DOHH2 (cell line): ENCODE data around the gene CEACAM19.
"Not testable (repeated sequence)": the region's sequence is repeated elsewhere in the genome, so short reads cannot be mapped to it uniquely, and the experiment has no call there.

Experiments
- H3F3A ChIP-seq: fragments of 200-600 bp; sonication (generic), shearing (Covaris generic); 2 replicates; pipeline ENCODE4 v1.6.0; 2016; ENCODE audit warnings: antibody characterized with exemption, mild to moderate bottlenecking; ENCODE audit not compliant: control insufficient read depth, insufficient read depth
- H3K27ac ChIP-seq: fragments of 200-600 bp; sonication (generic); 2 replicates; pipeline ENCODE4 v1.5.1; 2014; ENCODE audit warnings: low read depth, mild to moderate bottlenecking, low read length, moderate library complexity
- H3K27me3 ChIP-seq: fragments of 200-600 bp; sonication (generic); 2 replicates; pipeline ENCODE4 v1.6.1; 2014; ENCODE audit warnings: mild to moderate bottlenecking, low read length, mixed read lengths; ENCODE audit not compliant: control insufficient read depth
- H3K36me3 ChIP-seq: fragments of 200-600 bp; sonication (generic); 2 replicates; pipeline ENCODE4 v1.6.1; 2014; ENCODE audit warnings: mild to moderate bottlenecking, low read length, moderate library complexity, mixed read lengths; ENCODE audit not compliant: control insufficient read depth
- H3K4me1 ChIP-seq: fragments of 200-600 bp; sonication (generic); 2 replicates; pipeline ENCODE4 v1.6.1; 2014; ENCODE audit warnings: mild to moderate bottlenecking, low read length, mixed read lengths; ENCODE audit not compliant: control insufficient read depth
- H3K4me2 ChIP-seq: fragments of 200-600 bp; sonication (generic); 2 replicates; pipeline ENCODE4 v1.6.0; 2014; ENCODE audit warnings: mild to moderate bottlenecking, low read length, moderate library complexity
- H3K4me3 ChIP-seq: fragments of 200-600 bp; sonication (generic); 2 replicates; pipeline ENCODE4 v1.5.1; 2014; ENCODE audit warnings: mild to moderate bottlenecking, low read length, mixed read lengths
- H3K79me2 ChIP-seq: fragments of 200-600 bp; sonication (generic); 2 replicates; pipeline ENCODE4 v1.6.1; 2014; ENCODE audit warnings: mild to moderate bottlenecking, low read length, mixed read lengths; ENCODE audit not compliant: control insufficient read depth
- H3K9me2 ChIP-seq: fragments of 200-600 bp; sonication (generic); replicated peaks from 2 replicates; pipeline ENCODE4 v1.6.1; 2014; ENCODE audit warnings: mild to moderate bottlenecking, low read length, mixed read lengths; ENCODE audit not compliant: control insufficient read depth
- H3K9me3 ChIP-seq: fragments of 200-600 bp; sonication (generic); 2 replicates; pipeline ENCODE4 v1.6.1; 2014; ENCODE audit warnings: antibody characterized with exemption, low read length, mixed read lengths; ENCODE audit not compliant: control insufficient read depth, insufficient read depth
- H4K20me1 ChIP-seq: fragments of 200-600 bp; sonication (generic); 2 replicates; pipeline ENCODE4 v1.6.0; 2014; ENCODE audit warnings: low read depth, mild to moderate bottlenecking, antibody characterized with exemption, low read length, moderate library complexity; ENCODE audit not compliant: control insufficient read depth, insufficient read depth
- CTCF ChIP-seq: fragments of 200-600 bp; sonication (generic); IDR thresholded peaks from one replicate; pipeline ENCODE4 v1.5.1; 2014; ENCODE audit warnings: antibody characterized with exemption, mild to moderate bottlenecking, low read depth, low read length; ENCODE audit not compliant: poor library complexity, severe bottlenecking
- EZH2phosphoT487 ChIP-seq: fragments of 200-600 bp; sonication (generic); IDR thresholded peaks from 2 replicates; pipeline ENCODE4 v1.6.1; 2017; ENCODE audit warnings: borderline replicate concordance, mild to moderate bottlenecking, antibody characterized with exemption, low read length, moderate library complexity, mixed read lengths

CEACAM19 gene

GRCh38 chr19:44666852-44667556, 4.3 kb upstream of the CEACAM19 start:
- Histone ChIP-seq H3K4me3 (no peak overlapping the region), H3K9me3 (no peaks in the 10 kb centered on the region), H3K36me3 (no peaks in the 10 kb centered on the region), H3K9me2 (no peaks in the 10 kb centered on the region), H3K27ac (no peak overlapping the region), H3K4me1 (no peaks in the 10 kb centered on the region), H3K4me2 (no peak overlapping the region), H3K79me2 (no peaks in the 10 kb centered on the region), H3K27me3 (no peaks in the 10 kb centered on the region), H4K20me1 (no peaks in the 10 kb centered on the region), H3F3A (no peaks in the 10 kb centered on the region)
- TF ChIP-seq CTCF, result no peak
- TF ChIP-seq EZH2phosphoT487, result no peak

GRCh38 chr19:44668985-44669764, 2.1 kb upstream of the CEACAM19 start:
- Histone ChIP-seq H3K27ac (no peak overlapping the region), H3K4me3 (no peak overlapping the region), H3F3A (no peaks in the 10 kb centered on the region), H3K79me2 (no peaks in the 10 kb centered on the region), H3K4me2 (no peak overlapping the region), H3K36me3 (no peaks in the 10 kb centered on the region), H3K4me1 (no peaks in the 10 kb centered on the region), H3K9me2 (no peaks in the 10 kb centered on the region), H4K20me1 (no peaks in the 10 kb centered on the region), H3K27me3 (no peaks in the 10 kb centered on the region), H3K9me3 (no peaks in the 10 kb centered on the region)
- no peak for TF ChIP-seq EZH2phosphoT487
- no peak for TF ChIP-seq CTCF

GRCh38 chr19:44670027-44670426, 1.3 kb upstream of the CEACAM19 start:
- not testable (repeated sequence) for H3F3A ChIP-seq

GRCh38 chr19:44672226-44672625, 944 bp downstream of the CEACAM19 start:
- H3K27me3 ChIP-seq, result no peaks in the 10 kb centered on the region
- H3K36me3 ChIP-seq, result no peaks in the 10 kb centered on the region
- H3F3A ChIP-seq, result no peaks in the 10 kb centered on the region
- no peaks in the 10 kb centered on the region for H3K9me2 ChIP-seq
- no peaks in the 10 kb centered on the region for H4K20me1 ChIP-seq
- no peak overlapping the region for H3K4me3 ChIP-seq
- H3K27ac ChIP-seq, result no peak overlapping the region
- no peaks in the 10 kb centered on the region for H3K79me2 ChIP-seq
- no peaks in the 10 kb centered on the region for H3K4me1 ChIP-seq
- TF ChIP-seq EZH2phosphoT487, result no peak
- no peak for TF ChIP-seq CTCF
- no peaks in the 10 kb centered on the region for H3K9me3 ChIP-seq
- no peak overlapping the region for H3K4me2 ChIP-seq

More at GRCh38 chr19:44670027-44670426, 1.3 kb upstream of the CEACAM19 start:
- H3K4me1 ChIP-seq, H3K4me3 ChIP-seq, H3K36me3 ChIP-seq, H4K20me1 ChIP-seq, H3K27me3 ChIP-seq, H3K79me2 ChIP-seq, H3K9me2 ChIP-seq, H3K4me2 ChIP-seq, H3K27ac ChIP-seq, H3K9me3 ChIP-seq: not testable (repeated sequence)
